GM19397 (cell line): Measurements from ENCODE around the gene PIP.
"Not testable (repeated sequence)": the region's sequence is repeated elsewhere in the genome, so short reads cannot be mapped to it uniquely, and the experiment has no call there.

Source experiments
- ATAC-seq: cut with Tn5 transposase; IDR thresholded peaks from one replicate; pipeline ENCODE4 v1.9.1; 2021; ENCODE audit warnings: mild to moderate bottlenecking, moderate library complexity; ENCODE audit not compliant: unreplicated experiment

Gene PIP

GRCh38 chr7:143176128-143176527, 44.3 kb downstream of the PIP start:
- ATAC-seq, result no peak

- ATAC-seq, result no peak
Observed at GRCh38 chr7:143177374-143178119, 45.7 kb downstream of the PIP start.

GRCh38 chr7:143180771-143181170, 48.9 kb downstream of the PIP start:
- not testable (repeated sequence) for ATAC-seq

- ATAC-seq, result no peak
Observed at GRCh38 chr7:143181349-143181748, 49.5 kb downstream of the PIP start.

- ATAC-seq, result no peak
Observed at GRCh38 chr7:143183024-143183423, 51.1 kb downstream of the PIP start, which contains the start of gene TAS2R39. TSS of gene TAS2R39 (plus strand) at chr7:143183419. CDS start at chr7:143183419, 0 bp downstream.

GRCh38 chr7:143185551-143185950, 53.7 kb downstream of the PIP start:
- no peak for ATAC-seq

- ATAC-seq, result no peak
Observed at GRCh38 chr7:143188994-143189393, 57.1 kb downstream of the PIP start.
